CD4-positive, alpha-beta T cell treated with Interleukin-4 for 1 hour (primary cell): Measurements from ENCODE around the gene C1orf21.

ENCODE experiments used
- DNase-seq, 2 donors: peaks; one replicate each; pipeline ENCODE4 v3.0.0-alpha.2; 2020 to 2022

Gene C1orf21

DNA sequence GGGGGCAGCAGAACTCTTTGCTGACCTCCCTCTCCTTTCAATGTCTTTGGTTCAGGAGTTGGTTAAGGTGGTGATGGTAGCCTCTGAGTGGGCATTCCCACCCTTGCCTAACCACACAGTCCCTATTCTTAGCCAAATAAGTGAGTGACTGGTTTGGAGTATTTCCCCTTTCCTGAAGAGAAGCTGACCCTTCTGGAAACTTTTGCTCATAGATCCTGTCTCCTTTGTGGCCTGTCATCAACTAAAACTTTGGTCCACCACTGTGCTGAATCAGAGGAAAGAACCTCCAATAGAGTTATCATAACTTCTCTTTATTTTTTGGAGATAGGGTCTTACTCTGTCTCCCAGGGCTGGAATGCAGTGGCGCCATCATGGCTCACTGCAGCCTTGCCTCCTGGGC, 31.1 kb downstream of the C1orf21 start:
- DNase-seq = no peak

DNA sequence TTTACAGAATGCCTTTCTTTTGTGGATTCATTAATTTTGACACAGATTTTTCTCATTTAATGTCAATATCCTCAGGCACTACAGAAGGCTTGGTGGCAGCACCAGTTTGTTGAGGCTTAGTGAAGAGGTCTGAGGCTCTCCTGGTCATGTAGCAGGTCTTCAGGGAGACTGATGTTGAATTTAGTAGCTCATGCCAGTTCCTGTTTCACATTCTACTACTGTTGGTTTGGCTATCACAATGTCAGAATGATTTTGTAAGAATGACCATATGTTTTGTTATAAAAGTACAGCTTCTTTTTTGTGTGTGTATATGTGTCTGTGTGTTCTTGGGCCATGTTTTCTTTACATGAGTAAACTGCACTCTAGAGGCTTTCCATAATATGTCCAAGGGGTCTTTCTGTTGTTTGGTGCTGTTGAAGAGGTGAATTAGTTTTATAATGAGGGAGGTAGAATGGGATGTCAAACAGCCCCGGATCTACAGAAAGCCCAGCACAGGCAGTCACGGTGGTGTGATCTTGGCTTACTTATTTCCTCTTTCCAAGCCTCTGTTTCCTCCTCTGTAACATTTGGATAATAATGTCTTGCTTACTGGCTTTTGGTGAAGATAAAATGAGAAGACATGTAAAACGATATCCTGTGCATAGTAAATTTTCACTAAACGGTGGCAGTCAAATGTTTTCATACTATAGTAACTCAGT, 32.0 kb downstream of the C1orf21 start:
- no peak for DNase-seq

DNA sequence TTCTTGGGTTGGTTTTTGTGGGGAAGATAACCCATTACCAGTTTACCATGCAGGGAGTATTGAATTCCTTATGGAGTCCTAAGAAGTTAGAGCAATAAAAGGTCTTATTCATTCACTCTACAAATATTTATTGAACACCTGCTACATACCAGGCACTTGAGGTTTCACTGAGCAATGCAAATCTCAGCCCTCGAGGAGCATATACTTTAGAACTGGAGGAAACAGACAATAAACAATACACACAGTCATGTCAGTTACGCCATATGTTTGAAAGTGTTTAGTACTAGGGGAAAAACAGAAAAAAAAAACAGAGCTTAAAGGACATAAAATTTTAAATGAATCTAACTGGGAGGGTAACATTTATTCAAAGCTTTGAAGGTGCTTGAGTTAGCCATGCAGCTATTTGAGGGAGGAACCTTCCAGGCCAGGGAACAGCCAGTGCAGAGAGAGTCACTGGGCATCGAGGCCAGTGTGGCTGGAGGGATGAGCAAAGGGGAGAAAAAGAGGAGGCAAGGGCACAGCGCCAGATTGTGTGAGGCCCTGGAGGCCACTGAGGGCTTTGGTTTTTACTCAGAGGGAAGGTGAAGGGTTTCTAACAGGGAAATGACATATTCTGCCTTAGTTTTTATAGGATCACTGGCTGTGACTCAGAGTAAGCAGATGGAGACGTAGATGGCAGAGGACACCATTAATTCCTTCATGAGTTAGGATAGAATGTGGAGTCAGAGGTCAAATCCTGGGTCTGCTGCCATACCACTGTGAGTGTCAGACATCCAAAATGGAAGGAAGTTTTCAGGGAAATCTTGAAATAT, 32.7 kb downstream of the C1orf21 start:
- DNase-seq = no peak

DNA sequence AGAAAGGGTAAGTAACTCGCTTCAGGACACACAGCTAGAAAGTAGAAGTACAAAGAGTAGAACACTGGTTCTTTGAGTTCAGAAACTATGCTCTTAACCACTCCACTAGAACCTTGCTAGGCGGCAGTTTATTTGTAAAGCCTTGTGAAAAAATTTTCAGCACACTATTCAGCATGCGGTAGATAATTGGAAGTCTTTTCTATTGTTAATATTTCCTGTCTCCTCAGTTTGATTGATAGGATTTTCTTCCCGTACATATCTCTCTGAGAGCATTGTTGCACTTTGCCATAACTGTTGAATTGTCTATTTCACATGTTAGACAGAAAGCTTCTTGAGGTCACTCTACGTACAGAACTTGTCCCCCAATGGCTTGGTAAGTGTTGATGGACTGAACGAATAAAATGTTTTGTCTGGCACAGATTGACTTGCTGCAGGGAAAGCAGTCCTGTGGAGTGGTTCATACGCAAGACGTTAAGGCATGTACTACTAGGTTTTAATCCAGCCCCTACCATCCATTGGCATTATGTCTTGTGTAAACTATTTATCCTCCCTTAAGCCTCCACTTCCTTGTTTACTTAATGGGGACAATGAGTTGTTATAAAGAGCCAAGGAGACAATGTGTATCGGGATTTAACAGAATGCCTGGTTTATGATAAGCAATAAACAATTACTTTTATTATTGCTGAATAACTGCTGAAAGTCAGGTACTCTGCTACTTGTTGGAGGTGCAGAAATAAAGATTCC, 35.8 kb downstream of the C1orf21 start:
- no peak for DNase-seq

DNA sequence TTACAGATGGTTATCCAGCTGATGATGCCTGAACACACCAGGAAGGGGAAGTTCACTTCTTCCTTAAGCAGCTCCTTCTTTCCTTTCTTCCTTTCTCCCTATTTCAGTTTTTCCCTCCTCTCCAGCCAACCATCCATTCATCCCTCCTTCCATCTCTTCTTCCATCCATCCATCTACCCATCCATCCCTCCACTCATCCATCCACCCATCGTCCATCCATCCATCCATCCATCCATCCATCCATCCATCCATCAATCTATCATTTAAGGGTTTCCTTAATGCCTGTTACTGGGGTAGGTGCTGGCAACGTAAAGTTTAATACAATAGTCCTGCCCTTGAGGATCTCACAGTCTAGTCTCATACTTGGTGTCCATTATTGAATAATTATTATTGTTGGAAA, 36.8 kb downstream of the C1orf21 start:
- DNase-seq = no peak

DNA sequence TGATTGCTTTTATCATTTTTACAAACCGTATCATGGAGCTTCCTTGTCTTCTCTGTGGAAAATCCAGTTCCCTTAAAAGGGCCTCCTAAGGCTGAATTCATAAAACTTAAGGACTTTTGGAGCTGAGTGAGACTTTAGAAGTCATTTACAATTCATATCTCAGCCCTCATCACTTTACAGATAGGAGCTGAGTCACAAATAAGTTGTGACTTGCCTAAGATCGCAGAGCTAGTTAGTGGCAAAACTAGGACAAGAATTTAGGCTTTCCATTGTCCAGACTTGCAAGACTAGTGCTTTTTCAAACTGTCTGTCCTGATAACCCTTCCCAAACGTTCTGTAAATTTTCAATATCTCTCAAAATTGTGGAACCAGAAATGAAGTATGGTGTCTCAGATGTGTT, 37.3 kb downstream of the C1orf21 start:
- no peak for DNase-seq

DNA sequence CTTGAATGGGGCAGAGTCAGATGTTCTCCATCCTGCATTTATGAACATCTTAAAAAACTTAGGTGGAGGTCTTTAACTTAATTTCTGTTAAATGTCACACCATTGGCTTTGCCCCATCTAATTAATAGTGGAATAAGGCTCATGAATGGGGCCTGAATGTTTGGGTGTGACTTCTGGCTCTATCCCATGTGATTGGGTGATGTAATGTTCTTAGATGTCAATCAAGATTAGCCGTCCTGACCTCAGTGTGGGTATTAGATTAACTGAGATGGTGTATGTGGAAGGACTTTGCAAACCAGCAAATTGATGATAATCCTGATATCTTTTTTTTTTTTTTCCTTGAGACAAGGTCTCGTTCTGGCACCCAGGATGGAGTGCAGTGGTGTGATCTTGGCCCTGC, 38.1 kb downstream of the C1orf21 start:
- DNase-seq = no peak

DNA sequence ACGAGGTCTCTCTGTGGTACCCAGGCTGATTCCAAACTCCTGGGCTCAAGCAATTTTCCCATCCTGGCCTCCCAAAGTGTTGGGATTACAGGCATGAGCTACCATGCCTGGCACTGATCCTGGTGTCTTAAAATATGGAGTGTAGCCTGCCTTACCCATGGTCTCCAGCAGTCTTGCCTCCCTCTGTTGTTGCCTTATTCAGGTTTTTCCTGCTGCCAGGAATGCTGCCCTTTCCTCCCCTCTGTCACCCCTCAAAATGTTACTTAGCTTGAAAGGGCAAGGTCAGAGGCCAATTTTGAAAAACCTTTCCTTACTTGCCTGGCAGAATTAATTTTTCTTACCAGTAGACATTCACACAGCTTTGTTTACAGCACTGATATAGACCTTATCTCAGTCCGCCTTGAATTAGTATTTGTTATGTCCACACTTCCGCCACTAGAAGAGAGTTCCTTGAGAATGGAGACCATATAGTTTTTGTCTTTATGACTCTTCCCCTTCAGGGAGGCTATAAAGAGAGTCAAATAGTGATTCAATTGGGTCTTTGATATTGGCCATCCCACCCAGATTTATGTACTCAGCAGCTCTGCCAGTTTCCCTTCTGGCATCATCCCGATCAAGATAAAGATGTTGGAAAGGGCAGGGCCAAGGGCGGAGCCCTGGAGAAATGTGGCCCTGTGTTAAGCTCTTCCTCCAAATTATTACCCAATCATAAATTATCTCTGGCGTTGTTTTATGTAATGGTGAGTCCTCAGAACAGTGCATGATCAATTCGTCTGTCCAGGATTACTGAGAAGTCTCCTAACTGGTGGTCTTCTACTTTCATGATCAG, 38.8 kb downstream of the C1orf21 start:
- DNase-seq = no peak

DNA sequence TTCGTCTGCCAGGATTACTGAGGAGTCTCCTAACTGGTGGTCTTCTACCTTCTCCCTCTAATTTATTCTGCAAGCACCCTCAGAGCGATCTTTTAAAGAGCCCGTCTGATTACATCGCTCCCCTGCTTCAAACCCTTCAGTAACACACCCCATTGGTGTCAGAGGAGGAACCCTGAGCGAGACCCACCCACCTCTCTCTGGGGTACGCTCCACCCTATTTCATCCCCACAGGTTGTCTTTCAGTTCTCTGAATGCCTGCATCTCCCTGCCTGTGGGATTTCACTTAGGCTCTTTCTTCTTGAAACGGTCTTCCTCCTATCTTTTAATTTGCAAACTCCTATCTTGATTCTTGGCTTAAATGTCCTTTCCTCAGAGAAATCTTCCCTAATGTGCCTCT, 39.4 kb downstream of the C1orf21 start:
- no peak for DNase-seq

DNA sequence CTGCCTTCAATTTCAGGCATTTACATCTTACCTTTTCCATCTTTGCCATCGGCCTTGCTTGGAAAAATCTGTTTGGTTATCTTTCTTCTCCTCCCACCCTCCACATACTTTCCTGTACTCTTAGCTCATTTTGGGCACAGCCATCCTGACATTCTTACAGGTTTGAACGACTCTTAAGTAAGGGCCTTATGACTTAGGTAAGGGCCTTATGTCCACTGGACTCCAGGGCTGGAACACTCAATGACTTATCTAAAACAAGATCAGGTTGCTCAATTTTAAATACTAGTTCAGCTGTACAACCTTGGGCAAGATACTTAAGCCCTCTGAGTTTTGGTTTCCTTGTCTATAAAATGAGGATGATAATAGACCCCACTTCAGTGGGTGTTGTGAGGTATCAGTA, 40.9 kb downstream of the C1orf21 start:
- DNase-seq = no peak

DNA sequence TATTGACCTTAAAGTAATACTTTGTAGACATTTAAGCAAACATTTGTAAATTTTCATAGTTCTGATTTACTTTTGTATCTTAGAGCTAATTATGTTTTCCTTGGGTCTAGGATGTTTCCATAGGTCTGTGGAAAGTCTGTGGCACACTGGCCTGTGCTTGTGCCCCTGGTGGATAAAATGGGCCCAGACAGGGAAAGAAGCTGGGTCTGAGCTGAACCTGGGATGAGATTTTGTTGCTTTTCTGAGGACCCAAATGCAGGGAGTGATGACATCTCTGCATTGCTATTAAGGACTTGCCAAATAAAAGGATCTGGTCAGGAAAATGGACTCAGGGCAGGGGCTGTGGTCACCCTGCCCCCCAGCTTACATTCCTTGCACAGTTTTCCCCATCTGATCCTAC, 41.8 kb downstream of the C1orf21 start:
- no peak for DNase-seq

DNA sequence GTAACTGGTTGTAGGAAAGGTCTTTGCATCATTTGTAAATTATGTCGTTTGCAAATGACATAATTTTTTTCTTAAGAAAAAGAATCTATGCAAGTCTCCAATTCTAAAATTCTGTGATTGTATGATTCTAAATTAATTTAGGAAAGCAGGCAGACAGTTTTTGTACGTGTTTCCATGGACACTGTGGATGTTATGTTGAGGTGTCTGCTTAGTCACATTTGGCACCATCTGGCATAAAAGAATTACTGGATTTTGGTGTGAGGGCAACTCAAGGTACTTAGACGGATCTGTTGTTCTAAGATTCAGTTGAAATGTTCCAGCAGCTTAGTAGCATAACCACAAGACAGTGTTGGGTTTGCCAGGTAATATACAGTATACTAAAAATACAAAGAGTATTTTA, 42.5 kb downstream of the C1orf21 start:
- DNase-seq = no peak

DNA sequence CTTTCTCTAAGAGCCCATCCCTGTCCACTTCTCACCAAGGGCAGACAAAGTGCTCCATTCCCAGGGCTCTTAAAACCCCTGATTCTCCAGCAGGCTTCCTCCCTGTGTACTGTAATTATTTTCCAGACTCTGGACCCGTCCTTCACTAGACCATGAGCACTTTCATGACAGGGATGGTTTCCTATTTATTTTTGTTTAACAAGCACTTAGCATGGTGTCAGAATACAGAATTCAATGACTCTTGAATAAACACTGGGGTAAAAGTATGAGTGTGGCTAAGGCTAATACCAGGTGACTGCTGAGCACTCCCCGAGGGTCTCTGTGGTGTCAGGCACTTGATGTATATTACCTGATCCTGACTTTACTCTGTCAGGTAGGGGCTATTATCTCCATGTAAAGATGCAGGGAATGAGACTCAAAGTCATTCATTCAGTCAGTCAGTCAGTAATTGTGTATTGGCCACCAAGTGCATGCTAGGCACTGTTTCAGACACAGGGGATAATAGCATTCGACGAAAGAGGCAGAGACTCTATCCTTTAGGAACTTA, 47.2 kb downstream of the C1orf21 start:
- DNase-seq = no peak

DNA sequence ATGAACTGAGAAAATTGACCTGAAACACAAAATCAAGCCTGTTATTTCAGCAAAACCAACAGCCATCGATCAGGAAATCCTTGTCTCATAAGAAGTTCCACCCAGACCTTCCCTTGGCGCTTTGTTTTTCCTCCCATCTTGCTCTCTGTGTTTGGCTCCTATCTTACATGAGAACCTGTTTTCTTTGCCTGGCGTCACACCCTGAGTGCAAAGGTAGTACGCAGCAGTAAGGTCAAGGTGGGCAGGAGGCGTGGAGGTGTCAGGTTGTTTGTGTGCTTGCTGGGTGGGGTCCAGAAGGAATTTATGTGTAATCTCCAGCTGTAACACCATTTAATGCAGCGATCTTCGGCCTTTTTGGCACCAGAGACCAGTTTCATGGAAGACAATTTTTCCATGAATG, 50.5 kb downstream of the C1orf21 start:
- no peak for DNase-seq

DNA sequence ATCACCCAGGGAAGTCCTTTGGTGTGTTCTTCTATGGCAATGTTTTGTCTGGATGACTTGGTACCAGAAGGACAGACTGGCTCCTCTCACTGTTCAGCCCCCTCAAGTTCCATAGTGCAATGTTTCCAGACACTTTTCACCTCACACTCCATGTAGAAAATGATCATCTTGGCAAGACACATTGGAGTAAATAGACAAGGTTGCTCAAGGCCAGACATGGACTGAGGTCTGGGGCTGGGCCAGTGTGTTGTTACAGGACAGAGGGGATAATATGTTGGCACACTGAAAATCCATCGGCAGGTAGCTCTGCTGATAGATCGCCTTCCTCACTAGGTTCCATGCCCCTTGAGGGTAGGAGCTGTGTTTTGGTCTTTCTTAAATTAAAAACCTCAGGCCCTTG, 51.5 kb downstream of the C1orf21 start:
- no peak for DNase-seq

DNA sequence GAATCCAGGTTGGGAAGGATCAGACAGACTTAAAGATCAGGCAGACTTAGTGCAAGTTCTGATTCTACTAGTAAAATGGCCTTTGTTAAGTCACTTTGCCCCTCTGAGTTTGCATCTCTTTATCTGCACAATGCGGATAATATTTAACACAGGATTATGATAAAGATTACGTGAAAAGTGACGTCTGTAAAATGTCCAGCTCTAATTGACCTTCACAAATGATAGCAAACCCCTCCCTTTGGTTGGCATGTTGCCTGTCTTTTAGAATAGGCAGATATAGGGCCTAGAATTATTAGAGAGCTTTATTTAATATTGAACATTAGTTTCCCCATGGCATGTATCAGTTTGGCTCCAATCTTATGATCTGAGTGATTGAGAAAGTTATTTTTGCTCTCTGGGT, 55.4 kb downstream of the C1orf21 start:
- no peak for DNase-seq

DNA sequence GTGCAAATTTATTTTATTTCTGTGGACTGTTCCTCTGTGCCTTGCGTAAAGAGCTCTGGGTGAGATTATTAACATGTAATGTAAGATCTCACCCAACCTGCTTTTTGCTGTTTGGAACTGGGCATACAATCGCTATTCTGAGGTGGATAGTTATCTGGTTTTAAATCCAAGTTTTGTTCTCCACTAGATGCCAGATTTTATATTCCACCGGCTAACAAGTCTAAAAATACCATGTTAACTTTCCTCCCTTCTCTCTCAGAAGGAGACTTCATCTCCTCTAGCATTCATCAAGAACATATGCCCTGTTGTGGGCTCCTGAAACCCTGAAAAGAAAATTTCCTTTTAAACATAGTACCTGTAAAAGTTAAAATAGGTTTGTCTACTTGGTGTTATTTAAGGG, 56.4 kb downstream of the C1orf21 start:
- DNase-seq = no peak

DNA sequence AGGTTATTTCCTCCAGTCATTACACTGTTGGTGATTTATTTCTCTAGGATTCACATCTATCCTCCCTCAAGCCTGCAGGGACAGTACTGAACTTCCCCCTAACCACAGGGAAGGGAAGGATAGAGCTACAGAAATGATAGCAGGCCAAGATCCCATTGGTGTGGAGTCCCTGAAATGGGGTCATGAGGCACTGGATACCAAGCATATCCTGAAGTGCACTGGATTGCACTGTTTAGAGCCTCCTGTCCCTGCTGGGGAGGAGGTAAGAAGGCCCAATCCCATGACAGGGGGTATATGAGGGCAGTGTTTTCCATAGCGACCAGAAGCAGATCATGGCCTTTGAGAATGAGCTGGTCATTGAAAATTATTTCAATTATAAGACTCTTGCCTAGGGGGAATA, 56.8 kb downstream of the C1orf21 start:
- no peak for DNase-seq

DNA sequence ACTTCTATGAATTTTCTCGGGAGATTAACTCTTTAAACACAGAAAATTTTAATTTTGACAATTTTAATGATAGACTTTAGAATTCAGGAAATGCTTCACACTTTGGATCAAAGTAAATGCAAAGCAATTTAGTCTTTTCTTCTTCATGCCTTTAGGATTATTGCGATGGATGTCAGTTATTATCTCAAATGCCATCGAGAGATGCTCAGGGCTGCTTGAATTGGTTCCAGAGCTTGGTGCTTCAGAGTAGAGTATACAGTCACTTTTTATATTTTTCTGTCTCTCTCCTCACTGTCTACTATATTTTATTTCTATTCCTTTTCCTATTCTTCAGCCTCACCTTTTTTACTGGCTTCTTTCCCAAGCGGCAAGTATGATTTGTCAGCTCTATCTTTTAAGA, 59.2 kb downstream of the C1orf21 start:
- no peak for DNase-seq

DNA sequence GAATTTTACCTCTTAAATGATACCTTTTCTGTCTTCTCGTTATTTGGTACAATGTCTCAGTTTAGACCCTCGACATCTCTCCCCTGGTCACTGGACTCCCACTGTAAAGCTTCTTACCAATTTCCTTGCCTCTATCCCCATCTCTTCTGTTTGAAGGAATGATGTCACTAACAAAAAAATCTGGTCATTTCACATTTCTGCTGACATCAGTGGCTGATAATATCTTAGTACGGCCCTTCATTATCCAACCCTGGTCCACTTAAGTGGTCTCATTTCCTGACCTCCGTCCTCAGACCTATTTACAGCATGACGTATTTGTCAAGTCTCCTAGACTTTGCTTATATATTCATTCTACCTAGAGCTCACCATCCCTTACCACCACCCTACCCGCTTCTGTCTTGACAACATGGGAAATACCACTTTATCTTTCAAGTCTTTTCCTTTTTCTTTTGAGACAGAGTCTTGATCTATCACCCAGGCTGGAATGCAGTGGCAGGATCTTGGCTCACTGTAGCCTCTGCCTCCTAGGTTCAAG, 60.9 kb downstream of the C1orf21 start:
- no peak for DNase-seq

DNA sequence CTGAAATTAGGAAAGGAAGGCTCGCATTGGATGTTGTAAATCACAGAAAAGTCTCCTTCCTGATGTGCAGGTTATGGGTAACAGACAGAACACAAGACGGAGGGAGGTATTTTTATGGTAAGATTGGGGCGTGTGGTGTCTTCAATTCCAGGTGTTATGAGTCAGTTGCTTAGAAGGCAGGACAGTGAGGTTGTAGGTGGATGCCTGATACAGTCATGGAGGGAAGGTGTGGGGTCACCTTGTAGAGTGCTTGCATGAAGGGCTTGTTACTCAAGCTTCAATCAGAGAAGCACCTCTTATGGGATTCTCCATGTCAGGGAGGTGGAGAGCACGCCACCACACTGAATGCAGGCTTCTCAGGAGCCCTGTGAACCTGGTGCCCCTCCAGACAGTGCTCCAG, 63.1 kb downstream of the C1orf21 start:
- no peak for DNase-seq

DNA sequence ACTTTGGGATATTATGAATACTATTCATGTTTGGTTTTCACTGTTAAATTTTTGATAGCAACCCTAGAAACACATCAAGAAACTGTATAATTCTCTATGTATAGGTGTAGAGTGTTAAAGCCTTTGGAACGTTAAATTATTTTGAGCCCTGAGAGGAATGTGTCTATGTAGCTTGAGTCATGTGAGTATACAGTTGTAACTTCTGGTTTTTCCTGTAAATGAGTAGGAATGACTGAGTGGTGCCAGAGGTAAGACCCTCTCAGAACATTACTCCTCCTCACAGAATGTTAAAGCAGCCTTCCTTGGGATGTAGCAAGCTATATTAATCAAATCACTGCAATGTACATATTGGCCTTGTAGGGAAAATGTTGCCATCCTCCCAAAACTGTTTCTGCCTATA, 69.0 kb downstream of the C1orf21 start:
- no peak for DNase-seq

DNA sequence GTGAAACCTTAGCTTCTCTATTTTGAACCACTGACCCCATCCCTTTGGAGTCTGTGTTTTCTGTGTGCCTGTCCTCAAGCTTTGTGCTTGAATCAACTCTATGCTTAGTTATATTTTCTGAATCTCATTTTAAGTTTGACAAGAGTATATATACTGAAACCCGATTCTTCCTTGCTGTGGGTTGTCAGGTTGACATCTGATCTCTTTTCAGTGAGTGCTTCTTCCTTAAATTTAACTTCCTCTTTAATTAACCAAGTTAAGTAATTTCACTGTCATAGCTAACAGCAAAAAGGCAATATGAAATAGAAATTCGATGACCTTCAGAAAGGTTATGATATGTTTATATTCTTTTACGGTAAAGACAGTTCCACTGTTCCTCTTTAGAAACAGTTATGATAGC, 69.4 kb downstream of the C1orf21 start:
- no peak for DNase-seq
